ENCODE data around the gene AGPAT3.

Gene AGPAT3

GRCh38 chr21:43927591-43928221 lies 62.7 kb downstream of the AGPAT3 start:
- no peak for DNase-seq

GRCh38 chr21:43928222-43929125 lies 63.5 kb downstream of the AGPAT3 start:
- no peak for DNase-seq

DNA sequence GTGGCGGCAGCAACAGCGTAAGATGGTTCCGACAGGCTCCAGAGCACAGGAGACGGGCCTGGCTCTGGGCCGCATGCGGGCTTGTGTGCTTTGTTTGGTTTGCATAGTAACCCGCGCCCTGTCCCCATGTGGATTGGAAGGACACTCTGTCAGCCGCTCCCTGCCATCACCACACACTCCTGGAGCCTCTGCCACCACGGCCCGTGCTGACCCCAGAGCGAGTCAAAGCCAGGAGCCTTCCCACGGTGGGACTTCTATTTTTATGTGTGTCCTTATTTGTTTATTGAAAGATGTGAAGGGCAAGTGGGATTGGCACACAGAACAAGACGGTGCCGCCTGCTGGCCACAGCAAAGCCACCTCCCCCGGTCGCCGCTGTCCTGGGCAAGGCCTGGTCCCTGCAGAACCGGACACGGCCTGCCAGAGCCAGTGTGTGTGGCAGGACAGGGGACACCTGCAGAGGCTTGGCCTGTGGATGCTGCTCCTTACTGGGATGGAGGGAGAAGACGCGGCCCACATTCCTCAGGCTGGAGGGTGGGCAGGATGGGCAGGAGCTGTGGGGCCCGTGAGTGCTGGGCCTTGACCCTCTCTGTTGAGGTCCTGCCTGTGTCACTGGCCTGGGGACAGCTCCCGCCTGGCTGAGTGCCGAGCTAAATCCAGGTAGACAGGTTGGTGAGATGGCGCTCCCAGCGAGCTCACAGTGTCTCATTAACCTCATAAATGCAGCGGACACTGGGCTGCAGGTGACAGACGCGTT lies 64.4 kb downstream of the AGPAT3 start:
- DNase-seq, result no peak

- no peak for DNase-seq
These were observed 65.2 kb downstream of the AGPAT3 start for GRCh38 chr21:43930074-43930847.

- no peak for DNase-seq
These were observed 65.9 kb downstream of the AGPAT3 start for GRCh38 chr21:43930848-43931375.

GRCh38 chr21:43931489-43931888 lies 66.5 kb downstream of the AGPAT3 start:
- no peak for DNase-seq

DNA sequence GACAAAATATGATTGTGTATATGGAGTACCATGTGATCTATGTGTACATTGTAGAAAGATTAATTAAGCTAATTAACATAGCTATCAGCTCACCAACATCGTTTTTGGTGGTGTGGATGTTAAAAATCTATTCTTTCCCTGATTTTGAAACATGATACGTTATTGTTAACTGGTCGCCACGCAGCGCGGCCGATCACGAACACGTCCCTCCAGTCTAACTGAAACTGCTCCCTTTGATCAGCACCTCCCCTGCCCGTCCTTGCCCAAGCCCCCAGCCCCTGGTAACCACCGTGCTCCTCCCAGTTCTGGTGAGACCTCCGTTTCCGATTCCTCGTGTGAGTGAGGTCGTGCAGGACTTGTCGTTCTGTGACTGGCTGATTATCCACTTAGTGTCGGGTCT lies 67.0 kb downstream of the AGPAT3 start:
- no peak for DNase-seq

- DNase-seq, result no peak
These were observed 68.2 kb downstream of the AGPAT3 start for GRCh38 chr21:43933199-43933598.

DNA sequence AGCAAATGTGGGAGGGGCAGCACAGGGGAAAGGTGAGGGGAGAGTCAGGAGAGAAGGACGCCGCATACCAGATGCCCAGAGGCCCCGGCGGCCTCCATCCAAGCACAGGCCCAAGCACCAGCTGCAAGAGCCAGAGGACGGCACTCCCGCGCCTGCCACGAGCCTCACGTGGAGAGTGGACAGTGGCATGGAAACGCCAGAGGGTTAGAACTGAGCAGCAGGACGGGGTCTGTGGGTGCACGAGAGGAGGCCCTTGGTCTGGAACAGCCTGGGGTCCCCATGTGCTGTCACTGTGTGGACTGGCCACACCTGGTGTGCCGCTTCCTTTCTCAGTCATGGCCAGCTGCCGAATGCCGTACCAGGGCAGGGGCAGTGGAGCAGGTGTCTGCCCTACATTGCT lies 68.7 kb downstream of the AGPAT3 start:
- DNase-seq, result no peak

DNA sequence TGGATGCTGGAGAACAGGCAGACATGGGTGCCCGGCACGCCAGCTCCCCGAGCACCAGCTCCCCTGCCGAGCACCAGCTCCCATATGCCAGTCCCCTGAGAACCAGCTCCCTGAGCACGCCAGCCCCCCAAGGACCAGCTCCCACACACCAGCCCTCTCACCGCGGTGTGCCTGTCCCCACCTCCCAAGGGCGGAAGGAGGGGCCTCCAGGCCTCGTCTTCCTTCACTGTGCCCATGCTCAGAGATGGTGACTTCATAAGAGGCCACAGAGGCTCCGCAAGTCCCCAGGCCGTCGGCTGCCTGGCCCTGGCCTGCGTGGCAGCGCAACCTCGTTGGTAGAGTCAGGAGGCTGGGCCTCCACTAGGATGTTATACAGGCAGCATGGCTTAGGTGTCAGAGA lies 69.1 kb downstream of the AGPAT3 start:
- DNase-seq, result no peak

DNA sequence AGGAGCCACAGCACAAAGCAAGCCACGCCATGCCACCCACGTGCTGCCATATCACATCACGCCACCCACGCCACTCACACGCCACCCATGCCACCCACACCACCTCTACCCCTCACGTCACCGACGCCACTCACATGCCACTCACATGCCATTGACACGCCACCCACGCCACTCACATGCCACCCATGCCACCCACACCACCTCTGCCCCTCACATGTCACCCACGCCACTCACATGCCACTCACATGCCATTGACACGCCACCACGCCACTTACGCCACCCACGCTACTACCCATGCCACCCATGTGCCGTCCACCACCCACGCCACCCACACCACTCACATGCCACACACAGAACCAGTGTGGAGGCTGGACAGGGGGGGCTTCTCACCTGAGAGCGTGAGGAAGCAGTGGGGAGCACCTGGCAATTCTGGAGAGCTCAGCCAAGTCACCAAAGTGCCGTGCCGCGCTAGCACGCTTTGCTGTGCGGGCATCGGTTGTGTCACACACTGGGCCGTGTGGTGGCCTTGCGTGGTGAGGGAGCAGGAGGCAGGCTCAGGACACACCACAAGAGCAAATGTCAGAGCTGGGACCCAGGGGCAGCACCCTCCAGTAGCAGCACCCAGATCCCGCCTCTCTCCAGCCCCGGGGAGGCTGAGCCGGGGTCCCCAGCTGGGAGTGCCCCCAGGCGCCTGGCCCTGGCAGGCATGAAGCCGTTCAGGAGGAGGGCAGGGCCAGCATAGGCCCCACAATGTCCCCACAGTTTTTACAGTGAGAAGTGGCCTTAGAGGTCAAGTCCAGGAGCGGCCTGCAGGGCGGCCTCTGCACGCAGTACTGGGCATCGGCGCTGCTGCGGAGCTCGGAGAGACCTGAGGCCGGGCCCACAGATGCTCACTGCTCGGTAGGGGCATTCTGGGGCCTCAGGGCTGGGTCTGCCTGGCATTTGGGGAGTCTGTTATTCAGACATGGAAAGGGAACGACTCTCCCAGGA lies 70.0 kb downstream of the AGPAT3 start:
- no peak for DNase-seq

DNA sequence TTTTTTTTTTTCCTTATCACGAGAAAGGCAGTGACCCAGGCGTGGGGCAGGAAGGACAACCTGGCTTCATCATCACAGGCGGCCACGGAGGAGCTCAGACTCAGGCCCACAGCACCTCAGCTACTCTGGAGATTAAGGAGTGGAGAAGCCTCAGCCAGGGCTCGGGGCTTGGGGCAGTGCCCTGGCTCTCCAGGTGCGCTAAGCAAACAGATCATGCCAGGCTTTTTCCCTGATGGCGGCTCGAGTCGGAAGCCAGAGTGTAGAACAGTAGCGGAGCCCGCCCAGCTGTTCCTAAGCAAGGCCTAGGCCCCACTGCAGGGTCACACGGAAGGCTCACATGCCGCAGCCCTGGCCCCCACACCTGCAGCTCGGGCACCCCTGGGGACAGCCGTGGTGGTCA lies 70.7 kb downstream of the AGPAT3 start:
- DNase-seq, result no peak

- no peak for DNase-seq
These were observed 71.4 kb downstream of the AGPAT3 start for GRCh38 chr21:43936247-43936967.

DNA sequence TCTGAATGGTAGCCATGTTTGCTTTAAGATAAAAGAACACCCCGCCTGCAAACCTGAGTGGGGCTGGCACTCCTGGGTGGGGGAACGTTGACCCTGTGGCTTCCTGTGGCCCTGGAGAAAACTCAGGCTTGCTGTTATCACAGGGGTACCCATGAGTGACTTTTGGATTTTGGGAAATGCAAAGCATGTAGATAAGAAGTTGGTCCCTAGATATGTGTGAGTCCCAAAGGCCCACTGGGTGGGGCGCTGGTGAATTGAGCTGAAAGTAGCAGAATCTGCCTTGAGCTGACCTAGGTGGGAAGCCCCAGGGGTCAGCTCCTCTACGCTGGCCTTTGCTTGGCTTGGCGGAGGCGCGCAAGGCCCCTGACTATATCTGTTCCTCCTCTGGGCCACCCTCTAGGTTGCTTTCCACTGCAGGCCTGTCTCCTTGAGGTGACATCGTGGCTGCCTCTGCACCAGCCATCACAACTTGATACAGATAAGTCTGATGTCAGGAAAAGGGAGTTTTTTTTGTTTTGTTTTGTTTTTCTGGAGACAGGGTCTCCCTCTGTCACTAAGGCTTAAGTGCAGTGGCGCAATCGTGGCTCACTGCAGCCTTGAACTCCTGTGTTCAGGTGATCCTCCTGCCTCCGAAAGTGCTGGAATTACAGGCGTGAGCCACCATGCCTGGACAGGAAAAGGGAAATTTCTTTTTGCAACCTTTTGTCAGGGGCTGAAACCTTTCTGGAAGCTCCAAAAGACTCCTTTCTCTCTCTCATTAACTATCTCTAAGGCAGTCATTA lies 72.2 kb downstream of the AGPAT3 start:
- DNase-seq, result no peak

DNA sequence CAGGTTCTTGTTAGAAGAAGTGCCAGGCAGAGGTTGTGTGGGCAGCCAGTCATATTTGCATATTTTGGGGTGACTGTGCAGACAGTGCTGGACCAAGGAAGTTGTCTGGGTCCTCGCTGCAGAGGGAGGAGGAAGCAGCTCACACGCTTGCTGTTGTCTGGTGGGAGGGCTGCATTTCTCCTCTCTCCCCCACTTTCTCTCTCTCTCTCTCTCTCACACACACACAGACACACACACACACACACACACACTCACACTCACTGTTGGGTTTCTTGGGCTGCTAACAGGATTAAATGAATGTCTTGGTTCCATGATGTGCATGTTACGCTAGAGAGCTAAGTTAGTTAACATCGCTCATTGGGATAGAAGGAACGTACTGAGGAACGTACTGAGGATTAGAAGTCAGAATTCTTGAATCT lies 72.9 kb downstream of the AGPAT3 start:
- DNase-seq, result no peak

- peak; percentile 91 for DNase-seq
These were observed 73.9 kb downstream of the AGPAT3 start for GRCh38 chr21:43938751-43939442.

- no peak for DNase-seq
These were observed 74.7 kb downstream of the AGPAT3 start for GRCh38 chr21:43939443-43940328.

Measured in RPMI8226 (cell line).